Measurements from ENCODE around the gene HTT.

HTT gene

DNA sequence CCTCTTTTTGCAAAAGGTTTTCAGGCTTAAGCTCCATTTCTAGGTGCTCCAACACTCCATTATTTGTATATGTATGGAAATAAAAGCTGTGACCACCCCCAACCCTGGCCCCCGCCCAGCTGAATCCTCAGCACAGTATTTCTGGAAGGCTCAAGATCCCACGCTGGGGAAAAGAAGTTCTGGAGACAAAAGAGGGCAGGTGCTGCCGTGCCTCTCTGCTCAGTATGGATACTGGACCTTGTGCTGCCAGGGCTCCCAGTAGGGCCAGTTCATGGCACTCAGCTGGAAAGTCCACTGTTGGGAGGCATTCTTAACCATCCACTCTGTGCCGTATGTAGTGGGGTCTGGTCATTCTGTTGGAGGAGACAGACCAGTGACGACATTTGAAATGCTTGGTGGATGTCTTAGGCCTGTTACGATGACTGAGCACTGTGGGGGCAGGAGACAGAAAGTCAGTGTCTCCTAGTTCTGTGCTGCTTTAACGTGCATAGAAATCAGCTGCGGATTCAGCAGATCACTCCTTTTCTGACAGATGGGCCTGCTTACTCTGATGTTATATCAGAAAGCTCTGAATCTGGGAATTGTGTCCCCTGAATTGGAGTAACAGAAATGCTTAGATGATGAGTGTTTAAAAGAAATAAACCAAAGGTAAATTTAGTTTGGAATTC, 126.1 kb downstream of the HTT start:
- no peak for DNase-seq (ENCODE audit: low read depth)

DNA sequence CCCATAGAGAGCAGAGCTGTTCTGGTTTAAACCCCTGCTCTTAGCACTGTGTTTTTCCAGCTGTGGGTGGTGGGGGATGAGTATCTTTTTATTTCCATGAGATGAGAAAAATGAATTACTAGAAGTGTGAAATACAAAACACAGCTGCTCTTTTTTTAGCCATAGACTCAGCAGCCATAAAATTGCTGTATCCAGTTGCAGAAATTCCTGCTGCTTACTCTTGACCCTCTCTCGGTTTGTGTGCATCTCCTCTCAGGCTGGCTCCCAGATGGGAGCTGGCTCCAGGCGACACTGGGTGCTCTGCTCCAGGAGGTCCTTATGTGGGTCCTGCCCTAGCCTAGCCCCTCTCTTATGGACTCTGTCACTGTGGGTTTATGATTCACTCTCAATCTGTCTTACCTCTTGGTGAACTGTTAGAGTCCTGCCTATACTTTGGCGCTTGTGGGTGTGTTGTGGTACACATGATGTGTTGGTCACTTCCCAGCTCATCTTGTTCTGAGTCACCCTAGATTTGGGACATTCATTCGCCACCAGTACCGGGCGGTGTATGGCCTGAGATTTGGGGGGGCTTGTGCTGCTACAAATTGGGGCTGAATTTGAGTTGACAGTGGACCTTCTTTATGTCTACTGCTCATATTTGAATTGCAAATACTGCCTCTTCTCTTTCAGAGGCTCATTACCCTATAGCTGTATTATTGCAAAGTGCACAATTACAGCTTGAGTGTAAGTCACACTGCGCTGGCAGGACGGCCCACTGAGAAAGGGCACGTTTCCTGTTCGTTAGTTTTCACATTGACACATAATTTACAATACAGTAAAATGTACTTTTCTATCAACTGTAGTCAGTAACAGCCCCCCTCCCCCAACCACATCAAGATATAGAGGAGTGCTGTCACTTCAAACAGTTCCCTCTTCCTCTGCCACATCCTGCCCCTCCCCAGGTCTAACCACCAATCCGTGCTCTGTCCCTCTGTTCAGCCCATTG, 127.5 kb downstream of the HTT start:
- peak; percentile 17 for DNase-seq (ENCODE audit: low read depth)

DNA sequence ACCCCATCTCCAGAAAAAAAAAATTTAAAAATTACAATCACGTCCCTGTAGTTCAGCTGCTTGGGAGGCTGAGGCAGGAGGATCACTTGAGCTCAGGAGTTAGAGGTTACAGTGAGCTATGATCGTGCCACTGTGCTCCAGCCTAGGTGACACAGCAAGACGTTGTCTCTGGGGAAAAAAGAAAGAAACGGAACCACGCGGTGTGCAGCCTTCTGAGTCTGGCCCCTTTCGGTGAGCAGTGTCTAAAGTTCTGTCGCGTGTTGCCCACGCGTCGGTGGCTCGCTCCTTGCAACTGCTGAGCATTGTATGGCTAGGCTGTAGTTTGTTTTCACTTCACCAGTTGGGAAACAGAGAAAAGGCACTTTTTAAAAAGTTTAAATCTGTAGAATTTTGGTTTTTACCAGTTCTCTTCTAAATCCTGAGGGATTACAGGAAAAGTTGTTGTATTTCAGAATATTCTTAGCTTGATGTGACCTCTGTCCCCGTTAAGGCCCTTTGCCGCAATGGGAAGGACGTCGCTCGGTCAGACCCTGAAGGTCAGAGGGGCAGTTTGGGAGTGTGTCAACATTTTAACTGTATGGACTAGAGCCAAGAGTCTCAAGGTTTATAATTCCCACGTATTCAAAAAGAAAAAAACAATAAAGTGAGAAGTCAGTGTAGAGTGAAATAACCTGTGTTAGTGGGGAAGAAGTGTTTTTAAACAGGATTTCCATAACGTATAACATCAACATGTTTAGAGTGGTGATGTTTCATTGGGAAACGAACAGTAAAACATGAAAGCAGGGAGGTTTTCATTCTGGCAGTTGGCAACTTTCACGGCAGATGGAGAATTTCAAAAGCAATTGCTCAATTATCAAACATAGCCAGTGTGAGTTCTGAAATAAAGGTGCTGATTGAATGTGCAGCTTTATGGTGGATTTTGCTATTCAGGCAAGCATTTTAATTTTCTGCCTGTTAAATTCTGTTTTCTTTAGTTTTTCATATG, 128.6 kb downstream of the HTT start:
- no peak for DNase-seq (ENCODE audit: low read depth)

DNA sequence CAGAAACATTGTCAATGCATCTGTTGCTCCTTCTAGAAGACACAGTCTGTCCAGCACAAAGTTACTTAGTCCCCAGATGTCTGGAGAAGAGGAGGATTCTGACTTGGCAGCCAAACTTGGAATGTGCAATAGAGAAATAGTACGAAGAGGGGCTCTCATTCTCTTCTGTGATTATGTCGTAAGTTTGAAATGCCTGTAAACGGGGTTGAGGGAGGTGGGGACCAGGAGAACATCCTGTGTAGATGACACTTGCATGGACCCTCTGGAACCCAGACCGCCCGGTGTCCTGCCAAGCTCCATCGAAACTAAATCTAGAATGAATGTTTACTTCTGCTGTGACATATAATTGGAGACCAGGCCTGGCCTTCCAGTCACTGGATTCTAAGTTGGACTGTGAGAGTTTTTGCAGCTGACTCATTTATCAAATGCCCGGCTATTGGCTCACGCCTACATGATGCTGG, 129.5 kb downstream of the HTT start:
- DNase-seq (ENCODE audit: low read depth): peak; percentile 33

DNA sequence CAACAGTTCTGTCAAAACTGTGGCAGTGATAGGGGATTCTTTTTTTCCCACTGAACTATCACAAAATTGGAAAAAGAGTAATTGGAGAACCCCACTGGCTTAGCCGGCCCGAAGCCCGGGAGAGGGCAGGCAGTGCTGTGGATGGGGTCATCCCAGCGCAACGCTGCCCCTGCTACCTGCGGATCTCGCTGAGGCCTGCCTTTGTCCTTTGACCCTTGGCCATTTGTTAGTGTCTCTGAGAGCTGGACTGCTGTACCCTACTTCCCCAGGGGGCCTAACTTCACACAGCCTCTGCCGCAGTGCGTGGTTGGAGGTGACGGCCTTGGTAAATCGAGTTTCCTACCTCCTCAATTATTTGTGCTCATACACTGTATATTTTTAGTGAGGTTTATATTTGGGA, 131.5 kb downstream of the HTT start:
- no peak for DNase-seq (ENCODE audit: low read depth)

DNA sequence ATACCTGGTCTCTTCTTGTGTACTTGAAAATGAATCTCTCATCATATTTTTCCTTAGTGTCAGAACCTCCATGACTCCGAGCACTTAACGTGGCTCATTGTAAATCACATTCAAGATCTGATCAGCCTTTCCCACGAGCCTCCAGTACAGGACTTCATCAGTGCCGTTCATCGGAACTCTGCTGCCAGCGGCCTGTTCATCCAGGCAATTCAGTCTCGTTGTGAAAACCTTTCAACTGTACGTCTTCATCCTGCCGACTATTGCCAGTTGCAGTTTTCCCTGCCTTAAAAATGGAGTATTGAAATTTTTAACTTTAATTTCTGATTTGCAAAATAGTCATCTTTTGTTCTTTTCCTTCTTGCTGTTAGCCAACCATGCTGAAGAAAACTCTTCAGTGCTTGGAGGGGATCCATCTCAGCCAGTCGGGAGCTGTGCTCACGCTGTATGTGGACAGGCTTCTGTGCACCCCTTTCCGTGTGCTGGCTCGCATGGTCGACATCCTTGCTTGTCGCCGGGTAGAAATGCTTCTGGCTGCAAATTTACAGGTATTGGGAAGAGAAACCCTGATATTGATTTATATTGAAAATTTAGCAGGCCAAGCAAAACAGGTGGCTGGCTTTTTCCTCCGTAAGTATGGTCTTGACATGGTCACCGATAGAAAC, 132.1 kb downstream of the HTT start:
- no peak for DNase-seq (ENCODE audit: low read depth)

DNA sequence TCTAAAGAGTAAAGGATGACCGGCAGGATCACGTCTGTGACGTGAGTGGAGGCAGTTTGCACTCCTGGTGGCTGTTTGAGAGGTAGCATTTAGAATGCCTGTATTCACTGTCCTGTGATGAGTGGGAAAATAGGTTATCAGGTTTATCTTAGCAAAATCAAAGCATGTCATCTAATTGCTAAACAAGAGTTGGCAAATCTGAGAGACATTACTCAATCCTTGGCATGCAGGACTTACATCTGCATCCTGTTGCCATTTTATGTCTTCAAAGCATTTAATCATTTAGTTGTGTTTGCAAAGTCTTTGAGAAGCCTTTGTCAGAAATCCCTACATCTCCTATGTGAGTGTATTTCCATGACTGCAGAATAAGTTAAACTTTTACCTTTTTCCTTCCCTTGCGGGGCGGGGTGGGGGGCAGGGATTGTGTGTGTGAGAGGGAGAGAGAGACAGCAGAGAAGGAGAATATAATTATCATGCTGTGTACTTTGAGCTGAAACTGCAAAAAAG, 133.1 kb downstream of the HTT start:
- peak; percentile 64 for DNase-seq (ENCODE audit: low read depth)

DNA sequence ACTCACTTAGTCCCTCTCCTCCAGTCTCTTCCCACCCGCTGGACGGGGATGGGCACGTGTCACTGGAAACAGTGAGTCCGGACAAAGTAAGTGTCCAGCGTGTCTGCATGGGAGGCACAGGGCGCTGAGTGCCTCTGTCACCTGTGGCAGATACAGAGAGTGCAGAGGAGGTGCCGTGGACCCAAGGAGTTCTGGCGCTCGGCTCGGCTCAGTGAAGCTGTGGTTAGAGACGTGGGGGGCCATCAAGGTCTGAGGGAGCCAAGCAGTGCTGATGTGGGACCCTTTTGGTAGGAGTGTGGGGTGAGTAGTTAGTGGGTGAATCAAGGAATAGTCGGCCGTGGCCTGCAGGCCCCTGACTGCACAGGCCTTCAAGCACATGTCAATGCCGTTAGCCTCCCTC, 134.3 kb downstream of the HTT start:
- DNase-seq (ENCODE audit: low read depth): no peak

DNA sequence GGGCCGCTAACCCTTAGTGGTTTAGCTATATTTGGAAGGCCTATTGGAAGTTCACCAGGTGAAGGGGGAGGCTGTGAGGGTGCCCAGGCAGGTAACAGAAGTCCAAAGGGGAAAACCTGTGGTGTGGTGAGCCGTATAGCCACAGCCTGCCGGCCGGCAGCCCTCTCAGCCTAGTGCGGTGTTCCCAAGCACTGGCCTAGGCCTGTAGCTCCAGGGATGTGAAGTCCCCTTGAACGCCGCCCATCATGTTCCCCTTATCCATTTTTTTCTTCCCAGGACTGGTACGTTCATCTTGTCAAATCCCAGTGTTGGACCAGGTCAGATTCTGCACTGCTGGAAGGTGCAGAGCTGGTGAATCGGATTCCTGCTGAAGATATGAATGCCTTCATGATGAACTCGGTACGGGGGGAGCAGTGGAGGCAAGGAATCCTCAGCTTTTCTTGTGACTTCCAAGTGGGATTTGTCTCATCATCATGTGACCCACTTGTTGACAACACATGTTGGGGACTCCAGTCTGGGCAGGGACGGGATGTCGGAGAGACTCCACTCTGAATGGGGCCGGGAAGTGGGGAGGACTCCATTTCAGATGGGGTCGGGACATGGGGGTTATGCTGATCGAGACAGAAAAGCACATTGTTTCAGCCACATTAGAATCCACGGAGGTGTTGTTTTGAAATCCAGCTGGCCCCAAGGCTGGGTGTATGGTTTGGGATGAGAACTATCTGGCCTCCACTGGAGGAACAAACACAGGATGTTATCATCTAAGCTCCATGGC, 135.3 kb downstream of the HTT start:
- DNase-seq (ENCODE audit: low read depth): no peak

DNA sequence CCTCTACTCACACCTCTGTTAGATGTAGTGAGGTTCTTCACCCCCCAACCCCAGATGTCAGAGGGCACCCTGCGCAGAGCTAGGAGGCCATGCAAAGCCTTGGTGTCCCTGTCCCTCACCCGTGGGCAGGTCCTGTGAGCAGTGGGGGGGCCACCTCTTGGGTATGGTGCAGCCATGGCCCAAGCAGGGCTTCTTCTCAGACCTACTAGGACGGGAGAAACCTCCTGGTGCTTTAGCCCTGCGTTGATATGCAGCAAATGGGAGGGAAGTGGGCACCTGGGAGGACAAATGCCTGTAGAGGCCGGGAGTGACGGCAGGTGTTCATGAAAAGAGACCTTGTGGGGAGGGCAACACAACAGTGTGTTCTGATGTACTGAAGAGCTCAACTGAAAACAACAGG, 136.0 kb downstream of the HTT start:
- no peak for DNase-seq (ENCODE audit: low read depth)

DNA sequence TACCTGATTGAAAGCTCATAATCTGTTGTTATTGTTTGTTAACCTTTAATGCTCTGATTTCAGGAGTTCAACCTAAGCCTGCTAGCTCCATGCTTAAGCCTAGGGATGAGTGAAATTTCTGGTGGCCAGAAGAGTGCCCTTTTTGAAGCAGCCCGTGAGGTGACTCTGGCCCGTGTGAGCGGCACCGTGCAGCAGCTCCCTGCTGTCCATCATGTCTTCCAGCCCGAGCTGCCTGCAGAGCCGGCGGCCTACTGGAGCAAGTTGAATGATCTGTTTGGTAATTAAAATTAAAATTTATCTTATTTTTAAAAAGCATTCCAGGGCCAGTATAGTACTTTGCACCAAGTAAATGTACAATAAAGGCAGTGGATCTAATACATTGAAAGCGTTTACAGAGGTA, 137.4 kb downstream of the HTT start:
- no peak for DNase-seq (ENCODE audit: low read depth)

DNA sequence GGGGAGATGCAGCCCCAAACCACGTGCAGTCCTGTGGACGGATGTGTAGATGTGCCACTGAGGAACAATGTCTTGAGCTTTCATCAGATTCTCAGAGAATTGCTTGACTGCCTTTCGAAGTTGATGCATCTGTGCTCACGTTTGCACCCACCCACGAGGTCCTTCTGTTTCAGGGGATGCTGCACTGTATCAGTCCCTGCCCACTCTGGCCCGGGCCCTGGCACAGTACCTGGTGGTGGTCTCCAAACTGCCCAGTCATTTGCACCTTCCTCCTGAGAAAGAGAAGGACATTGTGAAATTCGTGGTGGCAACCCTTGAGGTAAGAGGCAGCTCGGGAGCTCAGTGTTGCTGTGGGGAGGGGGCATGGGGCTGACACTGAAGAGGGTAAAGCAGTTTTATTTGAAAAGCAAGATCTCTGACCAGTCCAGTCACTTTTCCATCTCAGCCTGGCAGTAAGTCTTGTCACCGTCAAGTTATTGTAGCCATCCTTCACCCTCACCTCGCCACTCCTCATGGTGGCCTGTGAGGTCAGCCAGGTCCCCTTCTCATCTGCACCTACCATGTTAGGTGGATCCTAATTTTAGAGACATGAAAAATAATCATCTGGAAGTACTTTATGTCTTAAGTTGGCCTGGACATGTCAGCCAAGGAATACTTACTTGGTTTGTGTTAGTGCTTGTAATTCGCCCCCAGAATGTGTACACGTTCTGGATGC, 138.1 kb downstream of the HTT start:
- DNase-seq (ENCODE audit: low read depth): no peak

DNA sequence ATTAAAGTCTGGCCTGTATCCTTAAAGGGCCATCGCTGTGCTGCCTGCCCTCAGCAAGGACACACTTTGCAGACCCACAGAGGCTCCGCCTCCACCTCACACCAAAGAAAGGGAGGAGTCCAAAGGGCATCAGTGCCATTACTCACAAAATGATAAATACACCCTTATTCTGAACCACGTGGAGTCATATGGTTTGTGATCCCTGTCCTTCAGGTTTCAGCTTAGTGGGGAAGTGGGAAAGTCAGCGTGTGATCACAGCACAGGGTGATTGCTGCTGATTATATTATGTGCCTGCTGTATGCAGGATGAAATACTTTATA, 138.6 kb downstream of the HTT start:
- no peak for DNase-seq (ENCODE audit: low read depth)

DNA sequence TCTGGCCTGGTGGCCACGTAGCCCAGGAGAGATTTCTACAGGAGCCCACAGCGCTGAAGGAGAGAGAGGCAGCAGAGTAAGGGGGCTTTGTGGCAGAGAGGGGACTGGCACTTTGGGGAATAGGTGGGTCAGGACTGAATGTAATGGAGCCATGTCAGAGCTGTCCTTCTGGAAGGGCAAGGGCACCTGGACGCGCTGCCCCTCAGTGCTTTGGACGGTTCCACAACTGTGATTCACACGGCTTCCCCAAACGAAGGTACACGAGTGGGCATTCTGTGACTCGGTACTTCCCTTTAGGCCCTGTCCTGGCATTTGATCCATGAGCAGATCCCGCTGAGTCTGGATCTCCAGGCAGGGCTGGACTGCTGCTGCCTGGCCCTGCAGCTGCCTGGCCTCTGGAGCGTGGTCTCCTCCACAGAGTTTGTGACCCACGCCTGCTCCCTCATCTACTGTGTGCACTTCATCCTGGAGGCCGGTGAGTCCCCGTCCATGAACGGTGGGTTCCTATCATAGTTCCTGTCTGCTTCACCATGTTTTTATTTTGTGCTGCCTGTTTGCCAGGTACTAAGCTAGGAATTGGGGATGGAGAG, 139.3 kb downstream of the HTT start:
- DNase-seq (ENCODE audit: low read depth): no peak

DNA sequence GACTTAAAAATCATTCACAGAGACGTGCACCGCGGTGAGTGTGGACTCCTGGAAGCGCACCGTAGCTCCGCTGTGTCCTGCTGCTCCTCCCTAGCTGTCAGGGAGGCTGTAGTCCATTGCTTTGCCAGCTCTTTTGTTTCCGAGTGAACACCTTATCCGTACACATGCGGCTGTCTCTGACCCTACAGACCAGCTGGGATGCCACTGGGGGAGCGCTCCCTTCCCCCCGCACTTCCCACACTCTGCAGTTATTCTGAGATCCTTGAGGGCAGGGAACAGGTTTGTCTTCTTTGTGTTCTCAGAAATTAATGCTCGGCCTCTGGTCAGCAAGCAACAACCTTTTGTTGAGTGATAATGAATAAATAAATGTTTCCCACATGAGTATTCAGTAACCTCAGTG, 140.8 kb downstream of the HTT start:
- DNase-seq (ENCODE audit: low read depth): no peak

DNA sequence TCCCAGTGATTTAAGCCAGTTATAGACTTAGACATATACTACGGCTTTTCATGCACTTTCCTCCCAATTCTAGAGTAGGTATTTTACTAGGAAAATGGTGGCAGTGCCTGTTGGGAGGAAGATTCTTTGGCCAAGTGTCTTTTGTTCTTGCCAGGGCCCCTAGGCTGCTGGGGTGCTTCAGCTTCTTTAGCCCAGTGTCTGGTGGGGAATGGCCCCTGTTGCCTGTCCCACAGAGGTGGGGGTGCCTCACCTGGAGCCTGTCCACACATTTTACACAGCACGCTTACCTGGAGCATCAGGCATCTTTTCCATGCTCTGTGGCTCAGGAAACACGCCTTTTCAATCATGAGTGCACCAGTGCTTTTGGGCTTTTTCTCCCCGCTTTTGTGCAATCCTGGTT, 141.3 kb downstream of the HTT start:
- no peak for DNase-seq (ENCODE audit: low read depth)

DNA sequence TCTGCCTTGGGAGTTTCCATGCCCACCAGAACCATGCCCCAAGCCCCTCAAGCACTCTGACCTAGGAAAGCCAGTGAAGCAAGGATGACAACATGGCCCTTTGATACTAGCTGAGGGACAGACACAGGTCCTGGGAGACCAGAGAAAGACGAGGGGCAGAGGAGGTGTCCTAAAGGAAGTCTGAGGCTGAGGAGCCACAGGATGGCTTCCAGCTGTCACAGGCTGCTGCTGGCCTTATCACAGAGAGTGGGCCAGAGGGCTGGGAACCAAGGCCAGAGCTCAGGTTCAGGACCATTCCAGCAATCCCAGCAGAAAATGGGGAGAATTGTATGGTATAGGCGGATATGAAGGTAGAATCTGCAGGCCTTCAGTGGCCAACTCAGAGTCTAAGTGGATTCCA, 142.8 kb downstream of the HTT start:
- DNase-seq (ENCODE audit: low read depth): no peak

DNA sequence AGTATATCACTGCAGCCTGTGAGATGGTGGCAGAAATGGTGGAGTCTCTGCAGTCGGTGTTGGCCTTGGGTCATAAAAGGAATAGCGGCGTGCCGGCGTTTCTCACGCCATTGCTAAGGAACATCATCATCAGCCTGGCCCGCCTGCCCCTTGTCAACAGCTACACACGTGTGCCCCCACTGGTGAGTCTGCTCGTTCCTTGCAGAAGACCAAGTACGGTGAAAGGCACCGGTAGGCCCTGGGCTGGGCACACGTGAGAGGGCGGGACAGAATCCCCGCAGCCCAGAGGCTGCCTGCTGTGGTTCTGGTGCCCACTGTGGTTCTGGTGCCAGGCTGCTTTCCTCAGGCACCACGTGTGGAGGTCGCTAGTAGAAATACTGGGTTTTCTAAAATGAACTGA, 143.3 kb downstream of the HTT start:
- DNase-seq (ENCODE audit: low read depth): no peak
